Measurements from ENCODE around the gene ARSH.

The ARSH gene

GRCh38 chrX:3026074-3026815 is 19.9 kb downstream of the ARSH start:
- Histone ChIP-seq H3K4me1 (ENCODE audit: low read depth, poor library complexity, severe bottlenecking) (no peaks in the 10 kb centered on the region), H3K79me2 (ENCODE audit: insufficient read depth, low read depth) (no peaks in the 10 kb centered on the region), H3K4me3 (IDR thresholded peaks at IDR 0.05; ENCODE audit: insufficient read depth, low read depth, low read length) (no peak overlapping the region), H3K27me3 (ENCODE audit: insufficient read depth, low read depth) (no peaks in the 10 kb centered on the region), H3K27ac (no peak overlapping the region), H3K36me3 (ENCODE audit: insufficient read depth) (no peaks in the 10 kb centered on the region), H4K20me1 (ENCODE audit: insufficient read depth) (no peaks in the 10 kb centered on the region), H2AFZ (ENCODE audit: low read depth) (no peak overlapping the region), H3K4me2 (no peak overlapping the region), H3K9ac (no peak overlapping the region)
- no peak for TF ChIP-seq CTCF (conservative IDR thresholded peaks at IDR 0.05; ENCODE audit: low read depth, low read length)

GRCh38 chrX:3029129-3029528 is 22.8 kb downstream of the ARSH start:
- Histone ChIP-seq H3K79me2 (ENCODE audit: insufficient read depth, low read depth) (no peaks in the 10 kb centered on the region), H2AFZ (ENCODE audit: low read depth) (no peak overlapping the region), H3K4me2 (no peak overlapping the region), H3K36me3 (ENCODE audit: insufficient read depth) (no peaks in the 10 kb centered on the region), H3K27ac (no peak overlapping the region), H3K4me3 (IDR thresholded peaks at IDR 0.05; ENCODE audit: insufficient read depth, low read depth, low read length) (no peak overlapping the region), H3K4me1 (ENCODE audit: low read depth, poor library complexity, severe bottlenecking) (no peaks in the 10 kb centered on the region), H3K9ac (no peak overlapping the region), H4K20me1 (ENCODE audit: insufficient read depth) (no peaks in the 10 kb centered on the region), H3K27me3 (ENCODE audit: insufficient read depth, low read depth) (no peaks in the 10 kb centered on the region)
- no peak for TF ChIP-seq CTCF (conservative IDR thresholded peaks at IDR 0.05; ENCODE audit: low read depth, low read length)

- H3K27ac ChIP-seq: no peak overlapping the region
- H3K4me3 ChIP-seq (IDR thresholded peaks at IDR 0.05; ENCODE audit: insufficient read depth, low read depth, low read length): no peak overlapping the region
- no peaks in the 10 kb centered on the region for H3K79me2 ChIP-seq (ENCODE audit: insufficient read depth, low read depth)
- no peaks in the 10 kb centered on the region for H3K36me3 ChIP-seq (ENCODE audit: insufficient read depth)
- no peaks in the 10 kb centered on the region for H4K20me1 ChIP-seq (ENCODE audit: insufficient read depth)
- H3K27me3 ChIP-seq (ENCODE audit: insufficient read depth, low read depth): no peaks in the 10 kb centered on the region
- no peaks in the 10 kb centered on the region for H3K4me1 ChIP-seq (ENCODE audit: low read depth, poor library complexity, severe bottlenecking)
- no peak for TF ChIP-seq CTCF (conservative IDR thresholded peaks at IDR 0.05; ENCODE audit: low read depth, low read length)
- no peak overlapping the region for H3K9ac ChIP-seq
- H2AFZ ChIP-seq (ENCODE audit: low read depth): no peak overlapping the region
- no peak overlapping the region for H3K4me2 ChIP-seq
Observed at GRCh38 chrX:3037218-3037617, 30.9 kb downstream of the ARSH start.

DNA sequence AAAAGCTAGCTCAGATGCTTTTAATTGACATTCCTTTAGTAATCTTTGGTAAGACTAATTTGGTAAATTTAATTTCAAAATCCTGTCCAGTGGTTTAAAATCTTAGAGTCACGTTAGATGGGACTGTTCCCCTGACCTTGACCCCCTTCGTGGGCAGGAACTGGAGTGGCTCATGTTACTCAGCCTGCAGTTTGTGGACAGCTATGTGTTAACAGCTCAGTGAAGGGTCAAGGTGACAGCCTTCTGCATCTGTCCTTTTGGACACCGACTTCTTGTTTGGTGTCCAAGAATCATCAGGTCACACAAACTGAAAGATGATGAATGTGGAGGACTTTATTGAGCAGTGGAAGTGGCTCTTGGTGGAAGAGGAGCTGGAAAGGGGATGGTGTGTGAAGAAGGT is 37.9 kb downstream of the ARSH start:
- no peak overlapping the region for H3K27ac ChIP-seq
- no peaks in the 10 kb centered on the region for H3K4me1 ChIP-seq (ENCODE audit: low read depth, poor library complexity, severe bottlenecking)
- H3K4me2 ChIP-seq: no peak overlapping the region
- no peaks in the 10 kb centered on the region for H3K27me3 ChIP-seq (ENCODE audit: insufficient read depth, low read depth)
- no peak overlapping the region for H3K9ac ChIP-seq
- H3K4me3 ChIP-seq (IDR thresholded peaks at IDR 0.05; ENCODE audit: insufficient read depth, low read depth, low read length): no peak overlapping the region
- TF ChIP-seq CTCF (conservative IDR thresholded peaks at IDR 0.05; ENCODE audit: low read depth, low read length): no peak
- H3K79me2 ChIP-seq (ENCODE audit: insufficient read depth, low read depth): no peaks in the 10 kb centered on the region
- H4K20me1 ChIP-seq (ENCODE audit: insufficient read depth): no peaks in the 10 kb centered on the region
- H2AFZ ChIP-seq (ENCODE audit: low read depth): no peak overlapping the region
- H3K36me3 ChIP-seq (ENCODE audit: insufficient read depth): no peaks in the 10 kb centered on the region
